Measurements from ENCODE around the gene AGRP.

The AGRP gene

DNA sequence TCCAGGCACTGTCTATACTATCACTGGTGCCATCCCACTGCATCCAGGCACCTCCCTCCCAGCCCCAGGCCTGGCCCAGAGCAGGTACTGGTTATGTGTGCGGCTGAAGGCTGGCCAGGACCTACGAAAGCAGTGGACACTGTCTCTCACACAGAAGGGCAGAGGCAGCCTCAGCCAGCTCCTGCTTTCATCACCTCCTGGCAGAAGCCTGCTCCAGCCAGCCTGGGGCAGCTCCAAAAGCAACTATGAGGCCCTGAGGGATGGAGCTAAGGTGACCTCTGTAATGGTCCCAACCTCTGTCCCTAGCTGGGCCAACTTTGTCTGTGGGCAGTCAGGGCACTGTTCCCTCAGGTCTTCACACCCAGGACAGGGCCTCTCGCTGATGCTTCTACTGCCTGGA, 33.6 kb downstream of the AGRP start:
- no peak for DNase-seq
- intact Hi-C loops (cut with DNase I), result no loop called here

DNA sequence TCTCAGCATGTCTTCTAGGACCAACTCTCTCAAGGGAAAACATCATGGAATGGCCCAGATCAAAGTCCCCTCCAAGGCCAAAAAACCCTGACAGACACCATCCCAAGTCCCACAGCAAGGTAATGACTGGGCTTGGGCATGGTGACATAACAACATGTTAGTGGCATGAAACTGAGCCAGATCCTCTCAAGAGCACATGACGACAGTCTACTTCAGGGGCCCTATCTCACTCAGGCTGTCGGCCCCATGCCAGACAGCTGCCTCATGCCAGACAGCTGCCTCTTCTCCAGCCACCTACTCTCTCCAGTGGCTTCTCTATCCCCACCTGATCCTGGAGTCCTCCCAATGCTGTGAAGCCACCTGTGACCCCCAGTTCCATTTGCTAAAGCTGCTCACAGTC, 34.0 kb downstream of the AGRP start:
- no peak for DNase-seq

DNA sequence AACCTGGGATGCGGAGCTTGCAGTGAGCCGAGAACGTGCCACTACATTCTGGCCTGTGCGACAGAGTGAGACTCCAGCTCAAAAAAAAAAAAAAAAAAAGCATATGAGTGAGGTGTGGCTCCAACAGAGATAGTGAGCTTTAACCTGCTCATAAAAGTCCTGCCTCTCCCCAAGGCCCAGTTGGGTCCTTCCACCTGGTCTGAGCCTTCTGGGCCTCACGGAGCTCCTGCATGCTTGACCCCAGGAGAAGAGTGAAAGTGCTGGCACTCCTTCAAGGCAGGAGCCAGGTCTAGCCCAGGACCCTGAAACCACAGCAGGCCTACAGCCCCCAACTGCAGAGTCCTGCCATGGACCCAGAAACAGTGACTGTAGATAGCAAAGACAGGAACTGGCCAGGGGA, 34.8 kb downstream of the AGRP start:
- no peak for DNase-seq
- intact Hi-C loops (cut with DNase I), result no loop called here

More for the DNA sequence above, 34.0 kb downstream of the AGRP start:
- intact Hi-C loops (cut with DNase I), result no loop called here

DNA sequence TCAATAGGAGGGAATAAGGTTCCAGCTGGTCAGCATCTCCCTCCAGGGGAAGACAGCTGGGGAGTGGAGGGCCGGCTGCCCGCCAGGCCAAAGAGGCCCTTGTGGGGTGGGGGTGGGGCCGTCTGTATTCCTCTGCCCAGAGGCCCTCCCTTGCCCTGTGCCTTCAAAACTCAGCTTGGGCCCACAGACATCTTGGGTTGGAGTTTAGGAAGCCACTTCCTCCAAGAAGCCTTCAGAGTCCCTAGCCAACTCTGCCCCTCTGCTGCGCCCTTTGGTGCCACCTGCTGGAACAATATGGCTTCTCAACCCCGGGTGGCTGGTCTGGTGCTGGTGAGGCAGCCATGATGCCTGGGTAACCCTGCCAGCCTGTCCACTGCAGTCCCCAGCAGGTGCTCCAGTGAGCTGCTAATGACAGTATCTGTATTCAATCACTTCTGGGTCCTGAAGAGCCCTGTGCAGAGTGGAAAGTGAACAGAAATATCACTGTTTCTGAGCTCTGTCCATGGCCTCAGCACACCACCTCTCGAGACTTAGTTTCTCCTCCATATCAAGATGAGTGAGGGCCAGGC, 35.8 kb downstream of the AGRP start:
- peak in 2 of 10 donors; percentile 25 to 37 for DNase-seq
- intact Hi-C loops (cut with DNase I), result no loop called here

DNA sequence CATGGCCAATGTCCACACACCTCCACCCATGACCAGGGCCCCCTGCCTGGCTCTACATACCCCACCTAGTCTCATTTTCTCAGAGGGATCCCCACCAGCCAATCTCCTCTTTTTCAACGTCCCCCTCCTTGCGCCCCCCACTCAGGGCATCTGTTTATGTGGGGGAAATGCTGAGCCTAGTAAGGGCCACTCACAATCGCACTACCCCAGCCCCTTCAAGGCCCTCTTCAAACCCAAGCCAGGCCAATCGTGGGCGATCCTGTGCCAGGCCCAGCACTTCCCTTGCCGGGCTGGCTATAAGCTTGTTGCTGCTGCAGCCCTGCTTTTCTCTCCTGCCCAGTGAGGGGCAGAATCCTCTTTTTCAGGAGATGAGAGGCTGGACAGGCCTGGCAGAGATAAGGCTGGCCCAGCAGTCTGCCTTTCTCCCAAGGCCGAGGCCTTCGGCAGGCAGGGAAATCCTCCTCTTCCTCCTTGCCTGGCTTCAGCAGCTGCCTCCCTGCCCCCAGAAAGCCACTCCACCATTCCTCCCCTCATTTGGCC, 36.3 kb downstream of the AGRP start:
- DNase-seq, result no peak
- intact Hi-C loops (cut with DNase I), result no loop called here

DNA sequence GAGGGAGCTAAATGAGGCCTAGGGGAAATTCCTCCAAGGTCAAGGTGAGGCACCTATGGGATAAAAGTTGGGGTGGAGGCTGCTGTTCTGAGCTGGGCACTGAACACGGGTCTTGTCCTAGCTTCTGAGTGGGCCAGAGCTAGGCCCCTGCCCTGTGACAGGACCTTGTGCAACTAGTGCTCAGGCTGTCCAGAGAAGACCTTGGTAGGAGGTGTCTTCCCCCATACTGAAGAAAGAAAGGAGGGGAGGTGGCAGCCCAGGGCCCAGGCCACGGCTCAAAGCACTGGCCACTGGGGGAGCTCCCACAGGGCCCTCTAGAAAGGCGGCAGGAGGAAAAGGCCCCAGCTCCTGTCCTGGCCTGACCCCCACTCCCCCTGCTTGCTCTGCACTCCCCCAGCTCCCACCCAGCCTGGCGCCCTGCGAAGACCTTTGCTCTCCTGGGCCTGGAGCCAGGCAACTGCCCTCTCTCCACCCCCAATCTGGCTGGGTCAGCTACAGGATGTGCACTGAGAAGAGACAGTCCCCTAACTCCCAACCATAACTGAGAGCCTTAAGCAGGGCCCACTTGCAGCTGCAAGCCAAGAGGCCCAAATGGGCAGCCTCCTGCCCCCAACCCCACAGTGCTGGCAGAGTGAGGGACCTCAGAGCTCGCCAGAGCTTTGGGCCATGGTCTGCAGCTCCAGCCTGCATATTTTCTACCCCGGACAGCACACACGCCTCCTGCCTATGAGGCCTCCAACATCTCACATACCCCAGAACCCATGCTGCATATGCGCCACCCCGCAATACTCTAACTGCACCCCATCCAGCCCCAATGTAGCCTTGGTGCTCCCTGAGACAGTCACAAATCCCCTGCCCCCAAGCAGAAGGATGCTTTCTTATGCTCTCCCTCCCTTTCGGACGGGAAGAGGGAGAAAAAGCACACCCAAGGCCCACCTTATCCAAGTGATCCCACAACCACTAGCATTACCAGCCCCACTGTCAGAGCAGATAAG, 37.1 kb downstream of the AGRP start:
- DNase-seq, result no peak
- intact Hi-C loops (cut with DNase I), result no loop called here

DNA sequence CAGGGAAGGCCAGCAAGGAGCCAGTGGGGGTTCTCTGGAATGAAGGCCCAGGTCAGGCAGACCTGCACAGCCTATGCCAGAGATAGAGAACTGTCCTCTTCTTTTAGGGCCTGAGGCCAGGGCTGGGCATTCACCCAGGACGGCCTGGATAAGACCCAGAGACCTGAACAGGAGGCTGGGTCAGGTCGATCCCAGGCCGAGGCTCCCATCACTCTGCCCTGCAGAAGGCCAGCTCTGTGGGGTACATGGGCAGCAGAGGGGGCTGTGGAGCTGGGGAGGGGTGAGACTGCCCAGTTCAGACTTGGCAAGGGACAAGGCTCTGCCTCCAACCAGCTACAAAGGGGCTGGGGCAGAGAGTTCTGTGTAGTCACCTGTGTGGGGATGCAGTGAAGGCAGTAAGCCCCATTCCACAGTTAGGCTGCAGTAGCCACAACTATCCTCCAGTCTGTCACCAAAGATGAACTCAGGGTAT, 37.9 kb downstream of the AGRP start:
- no peak for DNase-seq
- intact Hi-C loops (cut with DNase I), result no loop called here

DNA sequence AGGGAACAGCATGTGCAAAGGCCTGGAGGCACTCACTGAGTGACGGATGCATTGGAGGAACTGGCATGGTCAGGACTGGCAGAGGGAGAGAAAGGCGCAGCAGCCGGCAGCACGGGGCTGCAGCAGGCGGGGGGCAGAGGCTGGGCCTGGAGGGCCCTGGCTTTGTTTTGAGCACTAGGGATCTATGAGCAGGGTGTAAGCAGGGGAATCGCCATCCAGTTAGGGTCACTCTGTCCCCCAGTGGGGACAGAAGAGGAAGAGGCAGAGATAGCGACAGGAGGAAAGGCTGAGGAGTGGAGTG, 38.3 kb downstream of the AGRP start:
- intact Hi-C loops (cut with DNase I), result no loop called here

DNA sequence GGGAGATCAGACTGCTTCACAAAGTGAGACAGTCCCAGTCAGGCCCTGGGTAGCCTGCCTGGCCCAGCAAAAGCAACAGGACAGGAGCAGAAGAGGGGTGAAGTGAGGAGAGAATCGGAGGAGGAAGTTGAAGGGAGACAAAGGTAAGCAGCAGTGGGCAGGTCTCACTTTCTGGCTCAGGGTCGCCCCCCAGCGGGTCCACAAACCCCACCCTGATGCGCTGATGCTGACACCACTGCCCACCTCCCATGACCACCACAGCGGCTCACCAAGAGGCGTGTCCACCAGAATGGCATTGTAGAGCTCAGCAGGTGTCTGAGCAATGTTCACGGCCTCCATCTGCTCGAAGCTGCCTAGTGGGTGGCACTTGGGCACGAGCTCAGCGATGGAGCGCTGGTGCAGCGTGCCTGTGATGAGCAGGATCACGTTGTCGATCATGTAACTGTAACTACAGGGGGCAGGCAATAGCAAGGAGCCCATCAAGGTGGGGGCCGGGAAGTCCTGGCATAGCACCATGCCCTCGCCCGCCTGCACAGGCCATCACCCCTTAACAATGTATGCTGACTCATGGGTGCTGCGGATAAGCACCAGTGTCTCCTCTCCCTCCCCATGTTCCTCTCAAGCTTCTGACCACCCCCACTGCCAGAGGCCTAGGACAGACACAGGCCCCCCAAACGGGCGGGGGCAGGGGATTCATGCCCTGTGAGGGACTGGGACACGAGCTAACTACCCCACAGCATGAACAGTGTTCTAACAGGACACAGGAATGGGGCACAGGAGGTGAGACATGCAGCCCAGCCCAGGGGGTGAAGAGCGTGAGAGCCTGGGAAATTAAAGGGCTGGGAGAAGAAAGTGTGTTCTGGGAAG, 38.9 kb downstream of the AGRP start:
- DNase-seq, result no peak
- intact Hi-C loops (cut with DNase I), result no loop called here

More for the DNA sequence above, 38.3 kb downstream of the AGRP start:
- DNase-seq, result no peak

DNA sequence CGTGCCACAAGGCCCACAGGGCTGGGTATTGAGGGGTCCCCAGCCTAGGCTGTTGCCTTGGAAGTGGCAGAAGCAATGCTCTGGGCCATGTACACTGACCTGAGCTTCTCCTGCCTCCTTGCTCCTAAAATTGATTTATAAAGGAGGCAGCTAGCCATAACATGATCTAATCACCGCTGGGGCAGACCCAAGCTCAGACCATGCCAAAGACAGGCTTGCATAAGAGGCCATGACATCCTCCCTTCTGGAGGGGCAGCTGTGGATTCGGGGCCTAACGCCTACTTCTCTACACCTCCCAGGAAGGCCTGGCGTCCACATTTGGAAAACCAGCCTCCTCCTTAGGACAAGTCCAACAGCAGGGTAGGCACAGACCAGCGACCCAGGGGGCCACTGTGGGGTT, 40.1 kb downstream of the AGRP start:
- intact Hi-C loops (cut with DNase I), result no loop called here
- DNase-seq, result no peak

DNA sequence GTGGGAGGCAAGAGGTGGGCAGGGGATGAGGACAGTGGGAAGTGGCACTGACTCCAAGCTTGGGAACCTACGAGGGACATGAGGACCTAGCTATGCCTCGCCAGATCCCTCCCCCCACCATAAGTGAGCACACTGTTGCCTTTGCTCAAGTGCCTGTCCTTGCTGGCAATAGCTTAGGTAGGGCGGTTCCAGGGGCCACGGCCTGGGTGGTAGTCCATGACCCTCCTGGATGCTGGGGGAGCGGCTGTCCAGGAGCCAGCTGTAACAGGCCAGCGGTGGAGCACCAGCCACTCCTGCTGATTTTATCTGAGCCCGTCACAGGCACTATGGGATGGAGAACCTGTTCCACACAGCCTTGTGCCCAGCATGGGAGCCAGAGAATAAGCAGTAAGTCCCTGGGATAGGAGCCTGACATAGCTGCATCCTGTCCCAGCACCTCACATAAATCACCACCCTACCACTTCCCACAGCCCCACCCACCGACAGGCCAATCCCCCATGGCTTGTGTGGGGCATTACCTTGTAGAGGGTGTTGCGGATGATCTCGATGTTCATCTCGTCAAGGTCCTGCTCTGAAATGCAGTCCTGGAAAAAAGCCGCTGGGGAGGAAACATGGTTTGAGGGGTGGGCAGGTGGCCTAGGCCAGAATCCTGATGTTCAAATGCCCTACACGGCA, 40.6 kb downstream of the AGRP start:
- no peak for DNase-seq
- intact Hi-C loops (cut with DNase I), result no loop called here

DNA sequence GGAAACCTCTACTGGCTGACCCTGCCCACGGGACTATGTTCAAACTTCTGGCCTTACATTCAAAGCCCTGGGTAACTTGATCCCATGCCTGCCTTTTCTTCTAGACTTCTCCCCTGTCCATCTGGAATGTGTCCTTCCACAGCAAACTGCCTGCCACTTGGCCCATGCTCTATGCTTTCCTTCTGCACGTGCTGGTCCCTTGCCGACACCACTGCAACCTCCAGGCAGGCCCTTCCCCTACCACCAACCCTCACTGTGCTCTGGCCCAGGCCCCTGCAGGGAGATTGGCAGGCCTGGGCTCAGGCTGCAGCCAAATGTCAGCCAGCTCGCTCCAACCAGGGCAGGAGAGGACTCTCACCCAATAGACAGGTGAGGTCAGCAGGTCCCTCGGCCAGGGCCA, 41.4 kb downstream of the AGRP start:
- intact Hi-C loops (cut with DNase I), result no loop called here

DNA sequence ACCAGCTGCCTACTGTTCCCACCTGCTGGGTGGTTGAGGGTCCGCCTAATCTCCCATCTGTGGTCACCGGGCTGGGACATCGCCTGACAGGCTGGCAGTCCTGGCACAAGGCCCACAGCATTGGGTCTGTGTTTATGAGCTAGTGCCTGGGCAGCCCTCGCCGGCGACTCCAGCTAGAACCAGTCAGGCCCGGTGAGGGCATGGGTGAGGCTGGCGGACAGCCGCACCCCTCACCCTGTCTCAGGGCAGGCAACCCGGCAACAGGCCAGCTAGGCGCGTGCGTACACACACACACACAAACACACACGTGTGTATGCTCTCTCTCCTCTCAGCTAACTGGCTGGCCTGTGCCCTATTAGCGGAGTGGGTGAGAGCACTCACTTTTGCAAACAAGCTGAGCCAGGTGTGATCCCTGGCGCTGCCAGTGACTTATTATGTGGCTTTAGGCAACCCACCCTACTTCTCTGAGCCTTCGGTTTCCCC, 42.0 kb downstream of the AGRP start:
- peak in 7 of 10 donors; percentile 31 to 88 (median 48) for DNase-seq
- intact Hi-C loops (cut with DNase I), result no loop called here

More for the DNA sequence above, 41.4 kb downstream of the AGRP start:
- DNase-seq, result no peak

DNA sequence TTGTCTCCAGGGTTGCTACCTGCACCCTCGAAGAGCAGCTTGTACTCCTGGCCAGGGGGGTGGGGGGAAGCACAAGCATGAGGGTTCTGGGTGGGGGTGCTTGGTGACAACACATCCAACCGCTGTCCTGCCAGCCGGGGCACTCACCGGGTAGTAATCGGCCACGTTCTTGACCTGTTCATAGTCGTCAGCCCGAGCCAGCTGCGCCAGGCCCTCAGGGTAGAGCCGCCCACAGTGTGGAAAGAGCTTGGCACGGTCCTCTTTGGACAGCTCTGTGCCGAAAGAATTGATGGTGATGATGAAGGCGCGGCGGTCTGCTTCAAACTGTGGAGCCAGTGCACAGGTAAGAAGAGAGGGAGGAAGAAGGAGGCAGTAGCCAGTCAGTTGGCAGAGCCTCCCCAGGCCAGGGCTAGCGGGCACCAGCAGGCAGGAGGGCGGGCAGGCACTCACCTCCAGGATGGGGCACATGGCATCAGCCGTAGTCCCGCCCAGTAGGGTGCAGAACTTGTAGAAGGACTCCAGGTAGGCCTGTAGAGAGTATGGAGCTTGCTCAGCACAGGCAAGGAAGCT, 44.4 kb downstream of the AGRP start:
- DNase-seq, result no peak
- intact Hi-C loops (cut with DNase I), result no loop called here

DNA sequence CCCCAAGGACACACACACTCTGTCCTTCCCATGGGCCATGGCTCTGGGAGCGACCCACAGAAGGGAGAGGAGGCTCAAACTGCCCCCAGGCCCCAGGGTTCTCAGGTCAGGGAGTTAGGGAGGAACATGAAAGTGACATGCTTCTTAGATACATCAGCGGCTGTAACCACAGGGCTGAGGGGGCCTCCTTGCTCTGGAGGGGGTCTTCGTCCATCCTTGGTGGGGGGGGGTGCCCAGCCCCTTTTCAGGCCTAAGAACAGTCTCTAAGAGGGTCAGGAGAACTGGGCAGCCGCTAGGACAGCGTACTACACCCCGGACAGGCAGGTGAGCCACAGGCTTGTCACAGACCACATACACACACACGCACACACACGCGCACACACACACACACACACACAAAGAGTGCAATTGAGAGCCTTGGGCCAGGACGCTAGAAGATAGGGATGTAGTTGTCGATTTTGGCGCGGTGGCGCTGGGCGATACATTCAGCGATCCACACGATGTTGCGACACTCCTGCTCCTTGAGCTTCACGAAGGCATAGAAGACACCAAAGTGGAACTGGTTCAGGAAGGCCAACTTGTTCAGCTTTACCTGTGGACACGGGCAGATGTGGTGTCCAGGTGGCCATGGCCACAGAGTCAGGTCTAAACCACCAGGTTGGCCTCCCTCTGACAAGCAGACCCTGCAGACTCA, 45.1 kb downstream of the AGRP start:
- intact Hi-C loops (cut with DNase I), result no loop called here
- DNase-seq, result no peak

DNA sequence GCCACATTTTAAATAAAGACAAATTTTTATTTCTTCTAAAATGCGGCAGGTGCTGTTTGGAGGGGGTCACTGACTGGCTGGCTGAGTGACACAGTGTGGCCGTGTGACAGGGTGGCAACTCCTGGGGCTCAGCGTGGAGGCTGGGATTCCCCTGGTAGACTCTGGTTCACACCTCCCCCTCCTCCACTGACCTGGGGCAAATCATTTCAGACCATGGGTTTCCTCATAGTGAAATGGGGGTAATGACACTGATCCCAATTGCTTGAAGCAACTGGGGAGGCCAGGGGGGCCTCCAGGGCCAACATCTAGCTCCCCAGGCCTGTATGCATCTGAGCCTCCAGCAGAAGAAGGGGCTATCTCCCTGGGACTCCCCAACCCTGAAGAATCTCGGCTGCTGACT, 45.8 kb downstream of the AGRP start:
- no peak for DNase-seq

DNA sequence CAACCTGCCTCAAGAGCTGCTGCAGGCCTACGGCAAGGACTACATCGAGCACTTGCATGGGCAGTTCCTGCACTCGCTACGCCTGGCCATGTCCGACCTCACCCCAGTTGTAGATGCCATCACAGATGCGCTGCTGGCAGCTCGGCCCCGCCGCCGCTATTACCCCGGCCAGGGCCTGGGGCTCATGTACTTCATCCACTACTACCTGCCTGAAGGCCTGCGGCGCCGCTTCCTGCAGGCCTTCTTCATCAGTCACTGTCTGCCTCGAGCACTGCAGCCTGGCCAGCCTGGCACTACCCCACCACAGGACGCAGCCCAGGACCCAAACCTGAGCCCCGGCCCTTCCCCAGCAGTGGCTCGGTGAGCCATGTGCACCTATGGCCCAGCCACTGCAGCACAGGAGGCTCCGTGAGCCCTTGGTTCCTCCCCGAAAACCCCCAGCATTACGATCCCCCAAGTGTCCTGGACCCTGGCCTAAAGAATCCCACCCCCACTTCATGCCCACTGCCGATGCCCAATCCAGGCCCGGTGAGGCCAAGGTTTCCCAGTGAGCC, 46.6 kb downstream of the AGRP start:
- DNase-seq, result no peak
- intact Hi-C loops (cut with DNase I), result no loop called here

More for the DNA sequence above, 45.8 kb downstream of the AGRP start:
- intact Hi-C loops (cut with DNase I), result no loop called here

DNA sequence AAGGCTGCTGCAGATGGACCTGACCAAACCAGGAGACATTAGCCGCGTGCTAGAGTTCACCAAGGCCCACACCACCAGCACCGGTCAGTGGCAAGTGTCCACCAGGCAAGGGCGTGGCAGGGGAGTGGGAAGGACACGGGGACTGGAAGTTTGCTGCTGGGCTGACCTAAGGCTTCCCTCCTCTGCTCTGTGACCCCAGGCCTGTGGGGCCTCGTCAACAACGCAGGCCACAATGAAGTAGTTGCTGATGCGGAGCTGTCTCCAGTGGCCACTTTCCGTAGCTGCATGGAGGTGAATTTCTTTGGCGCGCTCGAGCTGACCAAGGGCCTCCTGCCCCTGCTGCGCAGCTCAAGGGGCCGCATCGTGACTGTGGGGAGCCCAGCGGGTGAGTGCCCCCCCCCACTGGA, 47.6 kb downstream of the AGRP start:
- intact Hi-C loops (cut with DNase I), result no loop called here
- peak in 1 of 10 donors; percentile 59 for DNase-seq

Data from posterior cingulate gyrus (tissue), 11 donors.